ENCODE results near the gene LRRC8E.
"Not testable (repeated sequence)": the region's sequence is repeated elsewhere in the genome, so short reads cannot be mapped to it uniquely, and the experiment has no call there.

LRRC8E gene

DNA sequence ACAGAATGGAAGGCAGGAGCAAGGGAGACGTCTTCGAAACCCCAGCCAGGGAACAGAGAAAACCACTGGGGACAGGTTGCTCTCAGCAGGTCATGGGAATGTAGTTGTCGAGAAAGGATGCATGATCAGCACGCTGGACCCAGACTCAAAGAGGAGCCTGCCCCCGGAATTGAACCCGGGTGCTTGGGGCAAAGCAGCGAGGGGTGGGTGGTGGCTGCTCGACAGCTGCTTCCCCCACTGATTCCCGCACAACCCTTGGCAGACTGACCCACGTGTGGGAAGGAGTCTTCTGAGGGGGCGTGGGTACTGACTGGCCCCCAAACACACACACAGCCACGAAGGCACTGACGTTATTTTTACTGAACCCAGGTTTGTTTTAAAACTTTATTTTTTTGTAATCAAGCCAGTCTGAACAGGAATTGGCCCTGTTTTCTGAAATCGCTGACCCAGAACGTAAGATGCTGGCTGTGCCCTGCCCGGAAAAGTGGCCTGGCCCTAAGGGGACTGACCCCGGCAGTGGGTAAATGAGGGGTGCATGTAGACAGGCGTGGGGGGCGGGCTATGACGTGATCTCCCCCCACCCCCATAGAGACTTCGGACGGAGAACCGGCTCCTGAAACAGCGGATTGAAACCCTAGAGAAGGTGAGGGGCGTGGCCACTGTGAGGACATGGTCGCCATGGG, 32.7 kb upstream of the LRRC8E start:
- no peak for DNase-seq (ENCODE audit: low read depth)

DNA sequence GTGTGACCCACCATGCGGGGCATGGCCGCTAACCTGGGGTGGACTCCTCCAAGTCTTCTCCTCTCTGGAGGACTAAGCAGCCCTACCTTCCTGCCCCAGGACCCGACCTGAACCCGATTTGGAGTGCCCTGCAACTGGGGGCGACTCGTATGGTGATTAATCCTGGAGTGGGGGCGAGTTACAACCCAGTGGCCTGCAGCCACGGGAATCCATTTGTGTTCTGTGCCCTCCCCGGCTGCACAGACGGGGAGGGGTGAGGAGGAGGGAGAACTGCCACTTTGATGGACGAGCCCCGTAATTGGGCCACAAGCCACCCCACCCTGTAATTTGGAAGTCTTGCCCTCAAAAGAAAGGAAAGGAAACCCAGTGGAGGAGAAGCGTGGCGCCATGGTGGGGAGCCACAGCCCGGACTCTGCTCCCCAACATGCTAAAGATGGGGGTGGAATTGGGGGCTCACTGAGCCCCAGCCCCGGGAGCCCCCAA, 32.2 kb upstream of the LRRC8E start:
- no peak for DNase-seq (ENCODE audit: low read depth)

DNA sequence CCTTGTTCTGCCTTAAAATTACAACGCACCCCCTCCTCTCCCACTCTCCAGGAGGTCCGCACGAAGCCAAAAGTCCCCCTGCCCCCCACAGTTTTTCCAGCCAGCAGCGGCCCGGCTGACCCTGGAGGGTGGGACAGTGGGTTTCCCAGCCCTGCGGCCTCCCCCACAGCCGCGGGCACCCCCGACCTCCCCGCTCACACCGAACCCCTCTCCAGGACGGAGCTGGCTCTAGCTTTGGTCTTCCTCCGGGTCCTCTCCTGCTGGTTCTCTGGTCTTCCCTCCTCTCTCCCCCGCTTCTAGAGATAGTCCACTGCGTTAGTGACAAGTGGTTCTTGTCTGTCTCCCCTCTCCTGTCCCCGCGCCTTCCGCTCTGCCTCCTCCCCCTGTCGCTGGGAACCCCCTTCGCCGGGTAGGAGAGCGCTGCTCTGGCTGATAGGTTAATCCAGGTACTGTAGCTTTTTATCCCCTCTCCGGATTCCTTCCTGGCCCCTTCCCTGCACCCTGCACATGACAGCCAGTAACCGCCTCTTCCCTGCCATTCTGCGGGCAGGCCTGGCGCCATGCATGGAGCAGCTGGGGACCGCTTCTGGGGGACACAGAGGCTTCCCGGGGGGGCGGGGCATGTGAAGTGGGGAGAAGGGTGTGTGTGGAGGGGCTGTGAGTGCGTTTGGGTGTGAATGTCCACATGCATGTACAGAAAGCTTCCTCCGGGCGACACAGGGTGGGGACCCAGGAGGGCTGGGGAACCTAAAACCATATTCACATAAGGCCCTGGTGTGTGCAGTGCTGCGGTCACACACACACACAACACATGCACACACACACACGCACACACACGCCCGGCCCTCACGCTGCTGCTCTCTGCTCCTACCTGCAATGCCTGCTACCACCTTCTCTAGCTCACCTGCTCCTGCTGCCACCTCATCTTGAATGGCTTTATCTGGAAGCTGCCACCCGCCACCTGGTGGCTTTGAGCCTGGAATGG, 31.3 kb upstream of the LRRC8E start:
- no peak for DNase-seq (ENCODE audit: low read depth)

DNA sequence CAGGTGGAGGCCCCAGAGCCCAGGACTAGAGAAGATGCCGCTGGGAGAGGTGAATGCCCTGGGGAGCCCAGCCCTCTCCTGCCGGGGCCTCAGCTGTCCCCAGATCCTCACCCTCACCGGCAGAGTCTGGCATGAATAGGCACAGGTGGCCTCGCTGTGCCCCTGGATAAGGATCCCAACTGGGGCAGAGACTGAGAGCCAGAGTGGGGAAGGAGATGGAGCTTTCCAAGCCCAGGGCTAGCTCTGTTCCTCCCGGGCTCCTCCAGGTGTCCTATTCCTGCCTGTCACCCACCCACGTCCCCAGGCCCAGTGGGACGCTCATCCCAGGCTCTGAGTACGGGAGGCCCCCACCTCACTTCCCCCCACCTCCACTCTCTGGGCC, 30.6 kb upstream of the LRRC8E start:
- no peak for DNase-seq (ENCODE audit: low read depth)

DNA sequence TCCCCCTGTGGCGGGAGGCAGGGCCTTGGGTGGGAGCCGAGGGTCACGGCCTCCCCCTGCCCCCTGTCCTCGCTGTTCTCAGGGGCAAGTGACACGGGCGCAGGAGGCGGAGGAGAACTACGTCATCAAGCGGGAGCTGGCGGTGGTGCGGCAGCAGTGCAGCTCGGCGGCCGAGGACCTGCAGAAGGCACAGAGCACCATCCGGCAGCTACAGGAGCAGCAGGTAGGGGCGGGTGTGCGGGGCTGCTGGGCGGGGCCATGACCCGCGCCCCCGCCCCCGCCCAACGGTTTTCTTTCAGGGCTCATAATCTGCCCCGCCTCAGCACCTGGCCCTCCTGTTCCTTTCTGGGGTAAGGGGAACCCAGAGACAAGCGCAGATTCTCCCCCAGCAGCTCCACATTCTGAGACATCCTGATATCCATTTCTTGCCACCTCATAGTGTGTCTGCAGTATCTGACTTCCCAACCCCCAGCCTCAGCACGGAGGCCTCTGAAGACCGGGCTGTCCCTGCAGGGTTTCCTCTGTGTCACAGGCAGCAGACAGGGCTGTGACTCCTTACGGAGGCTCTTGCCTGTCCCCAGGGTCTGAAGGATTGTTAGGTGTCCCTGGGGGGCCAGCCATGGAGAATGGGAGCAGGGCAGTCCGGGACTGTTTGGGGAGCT, 30.1 kb upstream of the LRRC8E start:
- no peak for DNase-seq (ENCODE audit: low read depth)

DNA sequence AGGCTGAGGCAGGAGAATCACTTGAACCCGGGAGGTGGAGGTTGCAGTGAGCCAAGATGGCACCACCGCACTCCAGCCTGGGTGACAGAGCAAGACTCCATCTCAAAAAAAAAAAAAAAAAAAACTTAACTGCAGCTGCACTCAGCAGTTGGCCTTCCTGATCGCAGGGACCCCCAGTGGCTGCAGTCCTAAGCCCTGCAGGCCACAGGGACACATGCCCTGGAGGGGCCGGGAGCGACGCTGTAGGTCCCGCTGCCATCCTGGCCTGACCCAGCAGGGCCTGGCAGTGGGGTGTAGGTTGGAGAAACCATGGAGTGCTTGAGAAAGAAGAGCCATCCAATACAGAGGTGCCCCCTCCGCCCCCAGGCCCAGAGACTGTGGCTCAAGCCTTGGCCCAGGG, 29.2 kb upstream of the LRRC8E start:
- not testable (repeated sequence) for DNase-seq (ENCODE audit: low read depth)

DNA sequence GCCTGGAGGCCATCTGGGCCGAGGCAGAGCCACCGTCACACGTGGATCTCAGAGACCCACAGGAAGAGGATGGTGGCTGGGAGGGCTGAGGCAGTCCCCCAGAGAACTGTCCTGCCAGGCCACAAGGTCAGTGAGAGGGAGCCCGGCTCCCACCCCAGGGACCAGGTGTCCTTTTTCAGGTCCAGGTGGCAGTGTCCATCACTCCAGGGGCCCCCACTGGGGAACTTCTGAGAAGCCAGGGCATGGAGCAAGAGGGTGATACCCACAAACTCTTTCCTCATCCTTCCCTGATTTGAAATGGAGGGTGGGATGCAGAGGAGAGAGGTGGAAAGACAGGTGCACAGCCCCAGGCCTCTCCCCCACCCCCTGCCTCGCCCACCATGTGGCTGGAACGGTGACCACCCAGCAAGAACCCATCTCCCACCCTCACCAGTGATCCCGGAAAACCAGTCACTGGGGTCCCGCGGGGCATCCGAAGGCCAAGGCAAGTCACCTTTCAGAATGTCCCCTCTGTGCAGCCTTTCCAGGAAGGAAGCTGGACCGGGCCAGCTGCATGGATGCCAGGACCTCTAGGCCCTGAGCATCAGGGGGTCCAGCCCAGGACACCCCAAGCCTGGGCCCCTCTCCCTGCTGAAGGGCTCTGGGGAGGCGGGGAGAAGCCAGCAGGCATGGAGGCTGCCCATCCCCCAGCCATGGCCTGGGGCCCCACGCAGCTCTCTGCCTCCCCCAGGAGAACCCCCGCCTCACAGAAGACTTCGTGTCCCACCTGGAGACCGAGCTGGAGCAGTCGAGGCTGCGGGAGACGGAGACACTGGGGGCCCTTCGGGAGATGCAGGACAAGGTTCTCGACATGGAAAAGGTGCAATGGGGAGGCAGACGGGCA, 28.2 kb upstream of the LRRC8E start:
- no peak for DNase-seq (ENCODE audit: low read depth)

DNA sequence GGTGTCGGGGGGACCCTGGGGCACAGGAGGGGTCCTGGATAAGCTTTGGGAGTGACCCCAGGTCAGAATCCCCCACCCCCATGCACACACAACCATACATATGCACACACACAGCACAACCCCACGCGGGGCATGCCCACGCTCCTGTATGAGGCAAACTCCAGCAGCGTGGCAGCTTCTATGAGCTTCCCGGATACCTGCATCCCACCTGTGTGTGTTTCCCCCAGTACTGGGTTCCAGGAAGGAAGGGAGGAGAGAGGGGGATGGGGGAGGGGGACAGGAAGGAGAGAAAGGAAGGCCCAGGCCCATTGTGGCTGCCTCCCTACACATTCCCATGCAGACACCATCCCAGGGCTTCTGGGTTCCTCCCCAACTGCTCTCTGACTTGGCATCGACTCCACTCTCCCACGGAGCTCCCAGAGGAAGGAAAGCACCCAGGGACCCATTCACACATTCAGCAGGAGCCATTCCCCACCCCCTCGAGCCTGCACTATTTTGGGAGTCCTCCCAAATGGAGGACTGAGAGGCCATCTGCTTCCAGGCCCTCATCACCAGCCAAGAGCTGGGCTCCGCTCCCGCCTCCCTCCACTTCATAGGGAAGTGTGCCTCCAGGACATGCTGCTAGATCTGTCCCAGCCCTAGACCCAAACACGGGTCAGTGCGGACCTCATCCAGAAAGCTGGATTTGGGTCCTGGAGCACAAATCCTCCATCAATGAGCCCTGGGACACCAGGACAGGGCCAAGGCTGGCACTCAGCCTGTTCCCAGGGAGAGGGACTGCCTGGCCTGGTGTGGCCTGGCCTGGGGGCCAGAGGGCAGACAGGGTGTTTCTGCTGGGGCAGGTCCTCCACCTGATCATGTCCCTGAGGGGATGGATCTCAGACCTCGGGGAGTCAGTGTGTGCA, 27.3 kb upstream of the LRRC8E start:
- DNase-seq (ENCODE audit: low read depth): no peak

DNA sequence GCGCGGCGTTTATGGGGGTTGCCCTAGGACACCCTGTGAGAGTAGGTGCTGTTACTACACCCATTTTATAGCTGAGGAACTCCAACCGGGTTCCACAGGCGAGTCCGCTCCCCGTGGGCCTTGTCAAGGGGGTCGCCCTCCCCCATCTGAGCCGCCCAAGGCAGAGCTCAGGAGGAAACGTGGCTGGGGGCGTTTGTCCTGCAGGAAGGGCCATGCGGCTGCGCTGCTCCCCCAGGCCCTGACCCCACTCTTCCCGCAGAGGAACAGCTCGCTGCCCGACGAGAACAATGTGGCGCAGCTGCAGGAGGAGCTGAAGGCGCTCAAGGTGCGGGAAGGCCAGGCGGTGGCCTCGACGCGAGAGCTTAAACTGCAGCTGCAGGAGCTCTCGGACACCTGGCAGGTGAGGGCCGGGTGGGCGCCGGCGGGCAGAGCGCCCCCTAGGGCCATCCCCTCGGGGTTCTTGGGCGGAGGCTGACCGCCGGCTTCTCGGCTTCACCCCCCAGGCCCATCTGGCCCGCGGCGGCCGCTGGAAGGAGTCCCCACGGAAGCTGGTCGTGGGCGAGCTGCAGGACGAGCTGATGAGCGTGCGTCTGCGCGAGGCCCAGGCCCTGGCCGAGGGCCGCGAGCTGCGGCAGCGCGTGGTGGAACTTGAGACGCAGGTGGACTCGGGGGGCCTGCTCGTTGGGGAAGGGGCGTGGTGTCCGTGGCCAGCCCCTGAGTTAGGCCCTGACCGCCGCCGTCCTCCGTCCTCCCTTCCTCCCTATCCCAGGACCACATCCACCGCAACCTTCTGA, 26.5 kb upstream of the LRRC8E start:
- DNase-seq (ENCODE audit: low read depth): no peak

DNA sequence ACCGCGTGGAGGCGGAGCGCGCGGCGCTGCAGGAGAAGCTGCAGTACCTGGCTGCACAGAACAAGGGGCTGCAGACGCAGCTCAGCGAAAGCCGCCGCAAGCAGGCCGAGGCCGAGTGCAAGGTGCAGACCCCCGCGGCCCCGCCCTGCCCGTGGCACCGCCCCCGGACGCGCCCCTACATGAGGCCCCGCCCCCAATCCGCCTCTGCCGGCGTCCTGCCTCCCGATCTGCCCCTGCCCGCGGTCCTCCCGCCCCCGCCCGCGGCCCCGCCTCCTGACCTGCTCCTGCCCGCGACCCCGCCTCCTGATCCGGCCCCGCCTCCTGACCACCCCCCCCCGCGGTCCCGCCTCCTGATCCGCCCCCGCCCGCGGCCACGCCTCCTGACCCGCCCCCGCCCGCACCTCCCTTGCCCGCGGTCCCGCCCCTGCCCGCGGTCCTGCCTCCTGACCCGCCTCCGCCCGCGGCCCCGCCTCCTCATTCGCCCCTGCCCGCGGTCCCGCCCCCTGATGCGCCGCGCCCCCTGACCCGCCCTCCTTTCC, 25.8 kb upstream of the LRRC8E start:
- no peak for DNase-seq (ENCODE audit: low read depth)

DNA sequence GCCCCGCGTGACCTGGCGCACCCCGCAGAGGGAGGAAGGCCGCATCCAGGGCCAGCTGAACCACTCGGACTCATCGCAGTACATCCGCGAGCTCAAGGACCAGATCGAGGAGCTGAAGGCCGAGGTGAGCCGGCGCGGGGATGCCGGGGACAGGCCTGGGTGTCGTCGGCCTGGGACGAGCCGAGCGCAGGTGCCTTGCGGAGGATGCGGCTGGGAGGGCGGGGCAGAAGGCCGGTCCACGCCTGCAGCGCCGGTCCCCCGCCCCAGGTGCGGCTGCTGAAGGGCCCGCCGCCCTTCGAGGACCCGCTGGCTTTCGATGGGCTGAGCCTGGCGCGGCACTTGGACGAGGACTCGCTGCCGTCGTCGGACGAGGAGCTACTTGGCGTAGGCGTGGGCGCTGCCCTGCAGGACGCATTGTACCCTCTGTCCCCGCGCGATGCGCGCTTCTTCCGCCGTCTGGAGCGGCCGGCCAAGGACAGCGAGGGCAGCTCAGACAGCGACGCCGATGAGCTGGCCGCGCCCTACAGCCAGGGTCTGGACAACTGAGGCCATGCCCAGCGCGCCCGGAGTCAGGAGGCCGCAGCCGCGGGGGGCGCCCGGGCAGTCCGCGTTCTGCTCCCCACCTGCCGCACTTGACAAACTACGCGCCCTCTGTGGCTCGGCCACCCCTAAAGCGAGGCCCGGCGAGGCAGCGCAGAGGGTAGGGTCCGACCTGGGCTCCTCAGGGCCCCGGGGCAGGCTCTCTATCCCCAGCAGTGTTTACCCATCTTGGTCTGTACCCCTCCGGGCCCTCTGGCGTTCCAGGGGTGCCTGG, 24.9 kb upstream of the LRRC8E start:
- DNase-seq (ENCODE audit: low read depth): no peak

DNA sequence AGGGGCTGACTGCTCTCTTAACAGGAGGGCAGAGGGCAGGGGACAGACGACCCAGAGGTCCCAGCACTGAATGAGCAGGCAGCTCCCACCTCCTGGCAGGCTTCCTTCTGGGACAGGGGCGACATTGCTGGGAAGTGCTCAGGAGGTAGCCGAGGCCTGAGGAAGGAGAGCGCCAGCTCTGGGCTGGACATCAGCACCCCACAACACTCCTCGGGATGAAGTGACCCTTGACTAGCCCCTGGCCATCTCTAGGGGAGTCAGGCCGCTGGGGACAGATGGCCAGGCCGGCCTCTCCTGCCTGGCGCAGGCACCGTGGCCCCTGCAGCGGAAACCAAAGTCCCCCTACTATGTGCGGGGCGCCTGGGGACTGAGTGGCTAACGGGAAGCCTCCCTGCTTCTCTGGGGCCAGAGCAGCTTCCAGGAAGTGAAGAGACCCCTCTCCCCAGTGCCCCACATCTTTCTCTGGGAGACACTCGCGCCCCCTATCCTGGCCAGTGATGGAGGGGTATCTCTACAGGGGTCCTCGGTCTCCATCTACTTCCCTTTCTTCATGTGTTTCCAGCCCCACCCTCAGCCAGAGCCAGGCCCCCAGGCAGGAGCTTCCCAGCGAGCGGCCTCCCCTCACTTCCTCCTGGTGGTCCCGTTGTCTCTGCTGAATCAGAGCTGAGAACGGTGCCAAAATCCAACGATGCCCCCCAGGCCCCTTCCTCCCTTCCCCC, 24.2 kb upstream of the LRRC8E start:
- no peak for DNase-seq (ENCODE audit: low read depth)

DNA sequence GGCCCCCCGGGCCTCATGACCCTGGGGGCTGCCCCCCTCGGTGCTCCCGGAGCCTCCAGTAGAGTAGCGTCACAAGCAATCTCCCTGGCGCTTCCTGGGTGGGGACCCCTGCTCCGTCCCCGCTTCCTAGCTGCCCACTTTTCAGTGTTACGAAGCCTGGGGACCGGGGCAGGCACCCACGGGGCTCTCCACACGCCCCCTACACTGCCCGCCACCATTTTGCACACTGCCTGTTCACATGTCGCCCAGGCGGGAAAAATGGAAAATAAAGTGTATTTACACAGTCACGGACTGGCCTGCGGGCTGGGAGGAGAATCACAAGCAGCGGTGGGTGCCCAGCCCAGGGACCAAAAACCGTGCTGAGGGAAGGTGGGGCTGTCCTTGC, 23.6 kb upstream of the LRRC8E start:
- no peak for DNase-seq (ENCODE audit: low read depth)

DNA sequence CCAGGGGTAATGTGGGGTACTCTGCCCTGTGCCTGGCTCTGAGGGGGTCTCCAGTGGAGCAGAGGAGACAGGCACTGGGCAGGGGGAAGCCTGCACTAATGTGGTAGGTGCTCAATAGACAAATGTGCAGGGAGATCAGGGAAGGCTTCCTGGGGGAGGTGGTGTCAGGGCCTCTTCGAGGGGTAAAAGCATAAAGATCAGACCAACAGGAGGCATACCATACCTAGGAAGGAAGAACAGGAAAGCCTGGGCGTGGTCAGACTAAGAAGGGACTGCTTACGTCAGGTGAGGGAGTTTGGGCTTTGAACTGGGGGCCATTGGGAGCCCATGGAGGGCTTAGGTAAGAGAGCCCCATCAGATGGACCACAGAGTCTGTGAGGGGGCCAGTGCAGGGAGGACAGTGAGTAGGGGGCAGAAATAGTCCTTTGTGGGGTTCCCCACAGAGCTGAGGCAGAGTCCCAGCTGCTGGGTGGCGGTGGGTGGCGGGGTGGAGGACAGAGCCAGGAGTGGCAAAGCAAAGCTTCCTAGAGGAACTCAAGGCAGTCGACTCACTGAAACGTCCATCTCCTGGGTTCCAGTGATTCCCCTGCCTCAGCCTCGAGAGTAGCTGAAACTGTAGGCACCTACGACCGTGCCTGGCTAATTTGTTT, 22.9 kb upstream of the LRRC8E start:
- no peak for DNase-seq (ENCODE audit: low read depth)

DNA sequence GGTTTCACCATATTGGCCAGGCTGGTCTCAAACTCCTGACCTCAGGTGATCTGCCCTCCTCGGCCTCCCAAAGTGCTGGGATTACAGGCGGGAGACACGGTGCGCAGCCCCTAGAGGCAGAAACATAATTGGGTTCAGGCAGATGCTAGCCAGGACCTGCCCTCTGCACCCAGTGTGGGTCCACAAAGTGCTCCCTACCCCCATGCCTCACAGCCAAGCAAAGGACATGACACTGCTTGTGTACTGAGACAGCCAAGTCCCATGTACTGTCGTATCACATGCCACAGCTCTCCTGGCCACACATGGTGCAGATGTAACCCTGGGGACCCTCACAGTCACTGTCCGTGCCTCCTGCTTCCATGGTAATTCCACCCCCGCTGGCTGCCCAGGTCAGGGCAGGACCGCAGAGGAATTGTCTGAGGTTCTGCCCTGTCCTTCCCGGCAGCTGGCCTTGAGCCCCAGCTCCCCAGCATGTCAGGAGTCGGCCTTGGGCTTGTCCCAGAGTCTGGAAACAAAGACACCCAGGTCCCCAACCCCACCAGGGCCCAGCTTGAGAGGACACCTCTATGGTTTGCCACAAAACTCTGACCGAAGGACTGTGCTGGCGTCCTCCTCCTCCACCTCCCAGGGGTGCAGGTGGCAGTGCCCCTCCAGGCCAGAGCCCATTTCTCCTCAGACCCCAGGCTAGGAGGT, 21.8 kb upstream of the LRRC8E start:
- DNase-seq (ENCODE audit: low read depth): no peak

DNA sequence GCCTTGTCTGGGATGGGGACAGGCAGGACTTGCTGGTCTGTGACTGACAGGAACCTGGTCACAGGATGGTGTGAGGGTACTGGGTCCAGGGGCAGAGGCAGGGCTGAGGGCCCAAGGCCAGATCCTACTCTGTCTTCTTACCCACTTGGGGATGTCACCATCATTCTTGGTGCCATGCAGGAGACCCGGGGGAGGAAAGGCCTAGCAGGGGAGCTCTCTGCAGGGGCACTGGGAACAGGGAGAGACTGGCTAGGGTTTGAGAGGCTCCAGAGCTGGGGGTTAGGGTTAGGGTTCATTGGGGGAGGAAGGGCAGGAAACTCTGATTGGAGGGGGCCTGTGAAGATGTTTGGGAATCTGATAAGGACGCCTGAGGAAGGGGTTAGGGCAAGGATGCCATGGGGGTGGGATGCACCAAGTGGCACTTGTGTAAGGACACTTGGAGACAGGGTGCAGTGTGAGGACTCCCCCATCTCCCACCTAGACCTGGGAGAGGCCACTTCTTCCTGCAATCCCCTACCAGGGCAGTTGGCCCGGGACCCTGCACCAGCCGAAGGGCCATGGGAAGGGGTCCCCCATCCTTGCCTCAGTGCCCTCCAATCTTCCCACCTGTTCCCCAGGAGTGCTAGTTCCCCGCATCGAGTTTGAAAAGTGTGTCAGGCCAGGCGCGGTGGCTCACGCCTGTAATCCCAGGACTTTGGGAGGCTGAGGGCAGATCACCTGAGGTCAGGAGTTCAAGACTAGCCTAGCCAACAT, 21.0 kb upstream of the LRRC8E start:
- no peak for DNase-seq (ENCODE audit: low read depth)
